Measurements from ENCODE around the gene ENO3.

DNA sequence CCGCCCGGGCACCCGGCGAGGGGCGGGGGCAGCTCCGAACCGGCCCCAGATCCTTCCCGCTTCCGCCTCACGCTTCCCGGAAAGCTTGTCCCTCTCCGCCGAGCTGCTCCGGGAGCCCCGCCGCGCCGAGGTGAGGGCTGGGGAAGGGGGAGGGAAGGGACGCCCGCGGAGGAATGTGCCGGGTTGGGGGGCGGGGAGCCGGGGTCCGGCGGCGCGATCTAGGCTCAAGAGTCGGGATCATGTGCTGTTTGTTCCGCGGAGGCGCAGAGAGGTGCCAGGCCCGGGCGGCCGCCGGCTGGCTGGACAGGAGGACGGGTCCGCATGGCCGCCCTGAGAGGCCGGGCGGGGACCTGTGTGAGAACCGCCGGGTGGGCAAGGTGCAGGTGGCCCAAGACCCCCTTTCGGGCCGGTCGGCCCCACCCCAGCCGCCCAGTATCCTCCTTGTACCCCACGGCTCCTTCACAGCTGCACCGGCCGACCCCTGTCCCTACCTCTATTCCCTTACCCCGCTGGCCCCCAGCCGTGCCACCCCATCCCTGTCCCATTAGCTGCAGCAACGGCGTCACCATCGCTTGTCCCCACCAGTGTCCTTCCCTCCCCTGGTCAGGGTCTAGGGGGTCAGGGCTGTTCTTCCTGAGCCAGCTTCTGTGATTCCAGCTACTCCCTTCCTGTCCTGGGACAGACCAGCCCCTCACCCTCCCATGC, 47.3 kb downstream of the ENO3 start:
- TF ChIP-seq EP300 (IDR thresholded peaks at IDR 0.05) (no peak), POLR2AphosphoS5 (IDR thresholded peaks at IDR 0.05) (no peak)
- TF ChIP-seq, protein P1, sequence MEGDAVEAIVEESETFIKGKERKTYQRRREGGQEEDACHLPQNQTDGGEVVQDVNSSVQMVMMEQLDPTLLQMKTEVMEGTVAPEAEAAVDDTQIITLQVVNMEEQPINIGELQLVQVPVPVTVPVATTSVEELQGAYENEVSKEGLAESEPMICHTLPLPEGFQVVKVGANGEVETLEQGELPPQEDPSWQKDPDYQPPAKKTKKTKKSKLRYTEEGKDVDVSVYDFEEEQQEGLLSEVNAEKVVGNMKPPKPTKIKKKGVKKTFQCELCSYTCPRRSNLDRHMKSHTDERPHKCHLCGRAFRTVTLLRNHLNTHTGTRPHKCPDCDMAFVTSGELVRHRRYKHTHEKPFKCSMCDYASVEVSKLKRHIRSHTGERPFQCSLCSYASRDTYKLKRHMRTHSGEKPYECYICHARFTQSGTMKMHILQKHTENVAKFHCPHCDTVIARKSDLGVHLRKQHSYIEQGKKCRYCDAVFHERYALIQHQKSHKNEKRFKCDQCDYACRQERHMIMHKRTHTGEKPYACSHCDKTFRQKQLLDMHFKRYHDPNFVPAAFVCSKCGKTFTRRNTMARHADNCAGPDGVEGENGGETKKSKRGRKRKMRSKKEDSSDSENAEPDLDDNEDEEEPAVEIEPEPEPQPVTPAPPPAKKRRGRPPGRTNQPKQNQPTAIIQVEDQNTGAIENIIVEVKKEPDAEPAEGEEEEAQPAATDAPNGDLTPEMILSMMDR (IDR thresholded peaks at IDR 0.05), result no peak

Measured in suprapubic skin (tissue), 4 donors.